Thoracic aorta (tissue), 2 donors: ENCODE data around the gene PKD1. TPM values are rescaled to one million over a fixed set of nuclear protein-coding genes. Genes with fewer than 3 reads are reported as not detected.

ENCODE experiments used
- ATAC-seq: fragments of 150-250 bp; one replicate; pipeline ENCODE4 v1.8.0; 2017; ENCODE audit warnings: low read depth; ENCODE audit not compliant: insufficient number of reproducible peaks, low FRiP score
- DNase-seq: peaks from one replicate; pipeline ENCODE4 v3.0.0-alpha.2; 2020; ENCODE audit warnings: low spot score
- H3K27ac ChIP-seq, 2 donors: fragments of 200-600 bp; sonication (generic); 1 replicate in 1 of 2; 2 replicates in 1 of 2; pipeline ENCODE4 v1.5.1; 2016; ENCODE audit warnings: mild to moderate bottlenecking in 2 of 2, moderate library complexity in 2 of 2
- H3K27me3 ChIP-seq: fragments of 200-600 bp; sonication (generic); replicated peaks from 2 replicates; pipeline ENCODE4 v1.6.0; 2016; ENCODE audit warnings: mild to moderate bottlenecking; ENCODE audit not compliant: insufficient read depth
- H3K36me3 ChIP-seq: fragments of 200-600 bp; sonication (generic); one replicate; pipeline ENCODE4 v1.5.1; 2016
- H3K4me1 ChIP-seq, 2 donors: fragments of 200-600 bp; sonication (generic); 1 replicate in 1 of 2; 2 replicates in 1 of 2; pipeline versions ENCODE4 v1.5.1 to v1.6.0; 2016; ENCODE audit warnings: low read depth in 2 of 2, mild to moderate bottlenecking in 1 of 2; ENCODE audit not compliant: control insufficient read depth in 1 of 2
- H3K4me3 ChIP-seq: fragments of 200-600 bp; sonication (generic); 2 replicates; pipeline ENCODE4 v1.5.1; 2016; ENCODE audit warnings: mild to moderate bottlenecking
- H3K9me3 ChIP-seq: fragments of 200-600 bp; sonication (generic); 2 replicates; pipeline ENCODE4 v1.5.1; 2016
- CTCF ChIP-seq: fragments of 200-600 bp; sonication (generic); IDR thresholded peaks from one replicate; pipeline ENCODE4 v1.5.1; 2019; ENCODE audit warnings: antibody characterized with exemption
- total RNA-seq, 2 donors: library from RNA; depleted of rRNA; stranded (reverse); fragments of >200 nt; gene quantifications; one replicate each; pipeline versions ENCODE4 v1.1.0 to v1.2.3, GENCODE V29; 2016

Gene PKD1
- total RNA-seq, 2 donors from 2014 or later, result 838 to 1,071 TPM

DNA sequence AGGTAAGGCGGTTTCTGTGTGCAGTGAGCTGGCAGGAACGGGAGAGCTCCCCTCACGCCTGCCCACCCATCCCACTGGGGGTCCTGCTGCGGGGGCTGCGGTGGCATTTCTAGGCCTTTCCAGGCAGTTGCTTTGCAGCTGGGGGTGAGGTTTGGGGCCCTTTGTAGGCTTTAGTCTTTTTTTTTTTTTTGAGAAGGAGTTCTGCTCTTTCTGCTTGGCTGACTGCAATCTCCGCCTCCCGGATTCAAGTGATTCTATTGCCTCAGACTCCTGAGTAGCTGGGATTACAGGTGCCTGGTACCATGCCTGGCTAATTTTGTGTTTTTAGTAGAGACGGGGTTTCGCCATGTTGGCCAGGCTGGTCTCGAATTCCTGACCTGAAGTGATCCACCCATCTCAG is 76.8 kb downstream of the PKD1 start:
- TF ChIP-seq CTCF, result no peak
- DNase-seq (no peak), ATAC-seq (no peak)
- H3K4me3 ChIP-seq, result no peak overlapping the region
- no peaks in the 10 kb centered on the region for H3K27me3 ChIP-seq
- H3K9me3 ChIP-seq, result no peaks in the 10 kb centered on the region
- H3K4me1 ChIP-seq, result no peaks in the 10 kb centered on the region
- H3K27ac ChIP-seq, result no peak overlapping the region
- peaks cover 38% of the 10 kb centered on the region for H3K36me3 ChIP-seq

- no peak for TF ChIP-seq CTCF
- H3K9me3 ChIP-seq, result no peaks in the 10 kb centered on the region
- no peak for ATAC-seq
- H3K4me1 ChIP-seq, result no peaks in the 10 kb centered on the region
- H3K4me3 ChIP-seq, result no peak overlapping the region
- H3K36me3 ChIP-seq, result peaks cover 38% of the 10 kb centered on the region
- no peak overlapping the region for H3K27ac ChIP-seq
- no peak for DNase-seq
- H3K27me3 ChIP-seq, result no peaks in the 10 kb centered on the region
Measured at GRCh38 chr16:2058420-2058819, 77.3 kb downstream of the PKD1 start.

GRCh38 chr16:2057438-2057837 is 78.3 kb downstream of the PKD1 start:
- Histone ChIP-seq H3K36me3 (peaks cover 38% of the 10 kb centered on the region), H3K27me3 (no peaks in the 10 kb centered on the region), H3K27ac (no peak overlapping the region)

GRCh38 chr16:2056681-2057407 is 78.9 kb downstream of the PKD1 start:
- DNase-seq (no peak), ATAC-seq (no peak)
- H3K4me1 ChIP-seq, result no peaks in the 10 kb centered on the region
- no peaks in the 10 kb centered on the region for H3K9me3 ChIP-seq
- no peak for TF ChIP-seq CTCF
- peaks cover 36% of the 10 kb centered on the region for H3K36me3 ChIP-seq
- H3K27ac ChIP-seq, result no peak overlapping the region
- no peaks in the 10 kb centered on the region for H3K27me3 ChIP-seq
- no peak overlapping the region for H3K4me3 ChIP-seq

More at GRCh38 chr16:2057438-2057837, 78.3 kb downstream of the PKD1 start:
- DNase-seq, result no peak
- TF ChIP-seq CTCF, result no peak
- ATAC-seq, result no peak
- Histone ChIP-seq H3K9me3 (no peaks in the 10 kb centered on the region), H3K4me3 (no peak overlapping the region), H3K4me1 (no peaks in the 10 kb centered on the region)

GRCh38 chr16:2056077-2056476 is 79.6 kb downstream of the PKD1 start:
- Histone ChIP-seq H3K4me1 (no peaks in the 10 kb centered on the region), H3K27ac (no peak overlapping the region), H3K36me3 (peaks cover 35% of the 10 kb centered on the region), H3K9me3 (no peaks in the 10 kb centered on the region), H3K4me3 (no peak overlapping the region), H3K27me3 (no peaks in the 10 kb centered on the region)
- DNase-seq (no peak), ATAC-seq (no peak)
- no peak for TF ChIP-seq CTCF
